Measurements from ENCODE around the gene TSC2. TPM values are rescaled to one million over a fixed set of nuclear protein-coding genes. Genes with fewer than 3 reads are reported as not detected.

The TSC2 gene
- total and polyA plus RNA-seq, 2 experiments from 2014 or later, result 52.2 to 53.7 TPM

DNA sequence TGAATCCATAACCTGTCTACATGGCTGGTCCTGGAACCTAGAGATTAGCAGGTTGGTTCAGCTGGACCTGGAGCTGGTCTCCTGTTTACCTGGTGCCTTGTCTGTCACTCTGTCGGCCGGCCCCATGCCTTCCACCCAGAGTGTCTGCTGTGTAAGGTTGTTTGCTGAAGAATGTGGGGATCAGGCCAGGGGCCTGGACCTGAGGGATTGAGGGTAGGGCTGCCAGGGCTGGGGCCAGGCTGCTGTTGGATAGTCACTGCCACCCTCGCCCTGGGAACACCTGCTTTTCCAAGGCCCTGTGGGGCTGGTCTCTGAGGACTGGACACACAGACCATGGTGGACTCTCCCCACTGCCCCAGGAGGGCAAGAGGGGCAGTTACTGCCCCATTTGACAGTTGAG is 19.6 kb upstream of the TSC2 start:
- Histone ChIP-seq H3K9me2 (ENCODE audit: insufficient read depth) (no peaks in the 10 kb centered on the region), H4K20me1 (ENCODE audit: insufficient read depth) (no peaks in the 10 kb centered on the region), H3K9me3 (ENCODE audit: low read depth) (no peaks in the 10 kb centered on the region), H3K4me3 (no peak overlapping the region; the same call in 1 of the 2 replicates), H3F3A (ENCODE audit: insufficient read depth) (no peaks in the 10 kb centered on the region), H3K27ac (no peak overlapping the region), H3K27me3 (replicated peaks; ENCODE audit: insufficient read depth) (no peaks in the 10 kb centered on the region), H3K36me3 (ENCODE audit: low read depth) (no peaks in the 10 kb centered on the region), H3K4me1 (ENCODE audit: insufficient read depth) (peaks cover 6% of the 10 kb centered on the region), H3K9ac (no peak overlapping the region), H3K79me2 (ENCODE audit: insufficient read depth) (no peaks in the 10 kb centered on the region), H3K4me2 (ENCODE audit: unreplicated experiment) (no peak overlapping the region), H2AFZ (no peak overlapping the region)
- DNase-seq, result no peak
- 98% methylated on average over 3 of the region's 3 CpGs for WGBS, 2 experiments (ENCODE audit: low coverage in 1 of 2, low lambda C conversion rate in 2 of 2, missing lambda C conversion rate in 2 of 2)
- TF ChIP-seq EZH2 (IDR thresholded peaks at IDR 0.05; ENCODE audit: insufficient read depth, poor library complexity, severe bottlenecking), result no peak
- no peak for TF ChIP-seq EZH2phosphoT487 (IDR thresholded peaks at IDR 0.05; ENCODE audit: insufficient read depth, low read depth)
- in situ Hi-C loops (cut with MboI), result loop anchor here (10.0 kb wide), 1 partner anchor 117 kb away; the partner anchor contains the start of gene RAB26

GRCh38 chr16:2028620-2029220 is 19.1 kb upstream of the TSC2 start:
- TF ChIP-seq EZH2phosphoT487 (IDR thresholded peaks at IDR 0.05; ENCODE audit: insufficient read depth, low read depth), result no peak
- TF ChIP-seq EZH2 (IDR thresholded peaks at IDR 0.05; ENCODE audit: insufficient read depth, poor library complexity, severe bottlenecking), result no peak
- Histone ChIP-seq H3F3A (ENCODE audit: insufficient read depth) (no peaks in the 10 kb centered on the region), H3K4me2 (ENCODE audit: unreplicated experiment) (no peak overlapping the region), H3K27me3 (replicated peaks; ENCODE audit: insufficient read depth) (no peaks in the 10 kb centered on the region), H3K36me3 (ENCODE audit: low read depth) (no peaks in the 10 kb centered on the region), H3K79me2 (ENCODE audit: insufficient read depth) (no peaks in the 10 kb centered on the region), H3K9me2 (ENCODE audit: insufficient read depth) (no peaks in the 10 kb centered on the region), H3K27ac (no peak overlapping the region), H2AFZ (no peak overlapping the region), H4K20me1 (ENCODE audit: insufficient read depth) (no peaks in the 10 kb centered on the region), H3K4me3 (no peak overlapping the region), H3K9me3 (ENCODE audit: low read depth) (no peaks in the 10 kb centered on the region), H3K9ac (no peak overlapping the region), H3K4me1 (ENCODE audit: insufficient read depth) (peaks cover 11% of the 10 kb centered on the region)
- 85 to 88% methylated on average over 15 to 18 of the region's 18 CpGs for WGBS, 2 experiments (ENCODE audit: low coverage in 1 of 2, low lambda C conversion rate in 2 of 2, missing lambda C conversion rate in 2 of 2)
- in situ Hi-C loops (cut with MboI), result loop anchor here (10.0 kb wide), 1 partner anchor 116 kb away; the partner anchor contains the start of gene RAB26
- no peak for DNase-seq

- Histone ChIP-seq H3K4me2 (ENCODE audit: unreplicated experiment) (no peak overlapping the region), H3K79me2 (ENCODE audit: insufficient read depth) (no peaks in the 10 kb centered on the region), H3K27ac (no peak overlapping the region), H3K4me3 (no peak overlapping the region), H4K20me1 (ENCODE audit: insufficient read depth) (no peaks in the 10 kb centered on the region), H3K9me2 (ENCODE audit: insufficient read depth) (no peaks in the 10 kb centered on the region), H3K36me3 (ENCODE audit: low read depth) (no peaks in the 10 kb centered on the region), H3F3A (ENCODE audit: insufficient read depth) (no peaks in the 10 kb centered on the region), H2AFZ (no peak overlapping the region), H3K4me1 (ENCODE audit: insufficient read depth) (peaks cover 14% of the 10 kb centered on the region), H3K9ac (no peak overlapping the region), H3K9me3 (ENCODE audit: low read depth) (no peaks in the 10 kb centered on the region), H3K27me3 (replicated peaks; ENCODE audit: insufficient read depth) (no peaks in the 10 kb centered on the region)
- in situ Hi-C loops (cut with MboI), result loop anchor here (10.0 kb wide), 1 partner anchor 115 kb away; the partner anchor contains the start of gene RAB26
- no peak for DNase-seq
- 83 to 96% methylated on average over 17 to 21 of the region's 22 CpGs for WGBS, 2 experiments (ENCODE audit: low coverage in 1 of 2, low lambda C conversion rate in 2 of 2, missing lambda C conversion rate in 2 of 2)
- TF ChIP-seq EZH2 (IDR thresholded peaks at IDR 0.05; ENCODE audit: insufficient read depth, poor library complexity, severe bottlenecking) (no peak), EZH2phosphoT487 (IDR thresholded peaks at IDR 0.05; ENCODE audit: insufficient read depth, low read depth) (no peak)
Measured at GRCh38 chr16:2029350-2029749, 18.4 kb upstream of the TSC2 start.

DNA sequence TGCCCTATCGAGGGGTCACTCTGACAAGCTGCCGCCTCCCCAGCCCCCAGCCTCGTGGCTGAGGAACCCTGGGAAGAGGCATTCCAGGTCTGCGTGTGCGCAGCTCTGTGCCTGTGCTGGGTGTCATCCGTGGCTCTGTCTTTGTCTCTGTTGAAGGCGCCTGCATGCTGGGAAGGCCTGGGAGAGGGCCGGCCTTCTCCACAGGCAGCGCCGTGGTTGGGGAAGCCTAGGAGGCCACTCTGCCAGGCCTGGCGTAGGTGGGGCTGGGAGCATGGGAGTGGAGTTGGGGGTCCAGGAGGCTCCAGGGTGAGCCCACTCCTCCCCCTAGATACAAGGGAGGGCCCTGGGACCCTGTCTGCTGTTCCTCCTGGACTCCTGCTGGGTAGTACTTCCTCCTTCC is 17.7 kb upstream of the TSC2 start:
- Histone ChIP-seq H3K27ac (no peak overlapping the region), H3K4me3 (no peak overlapping the region), H3F3A (ENCODE audit: insufficient read depth) (no peaks in the 10 kb centered on the region), H3K9me3 (ENCODE audit: low read depth) (no peaks in the 10 kb centered on the region), H3K27me3 (replicated peaks; ENCODE audit: insufficient read depth) (no peaks in the 10 kb centered on the region), H2AFZ (no peak overlapping the region), H3K9ac (no peak overlapping the region), H3K79me2 (ENCODE audit: insufficient read depth) (peaks cover 5% of the 10 kb centered on the region; the same call in 1 of the 2 replicates), H3K4me2 (ENCODE audit: unreplicated experiment) (no peak overlapping the region), H3K9me2 (ENCODE audit: insufficient read depth) (no peaks in the 10 kb centered on the region), H3K36me3 (ENCODE audit: low read depth) (no peaks in the 10 kb centered on the region), H3K4me1 (ENCODE audit: insufficient read depth) (peaks cover 14% of the 10 kb centered on the region), H4K20me1 (ENCODE audit: insufficient read depth) (no peaks in the 10 kb centered on the region)
- no peak for DNase-seq
- no peak for TF ChIP-seq EZH2 (IDR thresholded peaks at IDR 0.05; ENCODE audit: insufficient read depth, poor library complexity, severe bottlenecking)
- TF ChIP-seq EZH2phosphoT487 (IDR thresholded peaks at IDR 0.05; ENCODE audit: insufficient read depth, low read depth), result no peak
- 94% methylated on average over 11 of the region's 11 CpGs for WGBS, 2 experiments (ENCODE audit: low coverage in 1 of 2, low lambda C conversion rate in 2 of 2, missing lambda C conversion rate in 2 of 2)
- in situ Hi-C loops (cut with MboI), result no loop called here
